Stimulated activated CD8-positive, alpha-beta memory T cell treated with anti-CD3 and anti-CD28 coated beads, Interleukin-4, amount 100 ng/mL, for 48 hours (primary cell): ENCODE results near the gene EPB41L2.

Source experiments
- DNase-seq: peaks from one replicate; pipeline ENCODE4 v3.0.0-alpha.2; 2020

Gene EPB41L2

DNA sequence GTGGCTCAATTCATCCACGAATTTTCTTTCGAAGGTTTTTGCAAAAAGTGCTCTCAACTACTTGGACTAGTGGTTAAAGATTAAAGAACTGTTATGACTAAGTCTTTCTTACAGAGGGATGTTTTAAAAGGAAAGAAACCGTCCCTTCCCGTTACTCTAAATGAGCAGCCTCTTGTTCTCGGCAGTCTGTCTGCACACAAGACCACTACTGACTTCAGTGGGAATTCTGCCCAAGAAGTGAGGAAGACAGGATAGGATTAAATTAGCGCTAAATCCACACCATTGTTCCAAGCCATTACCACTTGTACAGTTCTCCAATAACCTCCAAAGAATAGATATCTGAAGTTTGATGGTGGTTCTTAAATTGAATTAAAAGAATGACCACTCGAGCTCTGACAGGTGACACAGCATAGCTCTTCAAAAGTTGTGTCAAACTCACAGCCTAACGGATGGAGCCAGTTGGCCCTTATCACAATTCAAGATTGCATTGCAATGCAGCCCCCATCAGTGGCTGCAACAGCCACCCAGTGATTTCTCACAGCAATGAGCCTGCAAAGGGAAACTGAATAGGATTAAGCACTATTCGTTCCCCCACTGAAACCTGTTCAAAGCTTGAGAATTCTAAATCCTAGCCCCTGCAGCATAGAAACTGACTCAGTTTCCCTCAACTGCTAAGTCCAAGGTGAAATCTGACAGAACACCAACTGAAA, 1.8 kb downstream of the EPB41L2 start:
- DNase-seq: no peak

DNA sequence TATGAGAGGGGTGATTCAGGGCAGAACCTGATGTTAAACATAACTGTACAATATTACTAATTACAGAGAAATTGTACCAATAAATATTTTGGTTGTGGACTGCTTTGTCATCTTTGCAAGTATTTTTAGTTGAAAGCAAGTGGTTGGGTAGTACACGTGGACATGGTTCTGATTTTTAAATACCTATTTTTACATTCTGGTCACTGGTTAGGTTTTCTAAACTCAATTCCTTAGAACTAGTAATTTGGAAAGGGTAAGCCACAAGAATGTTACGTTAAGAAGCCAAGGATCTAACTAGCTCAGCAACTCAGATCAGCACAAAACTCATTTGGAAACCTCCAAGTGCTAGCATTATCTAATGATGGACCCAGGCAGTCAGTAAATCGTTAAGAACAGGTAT, 2.7 kb downstream of the EPB41L2 start:
- DNase-seq: no peak

DNA sequence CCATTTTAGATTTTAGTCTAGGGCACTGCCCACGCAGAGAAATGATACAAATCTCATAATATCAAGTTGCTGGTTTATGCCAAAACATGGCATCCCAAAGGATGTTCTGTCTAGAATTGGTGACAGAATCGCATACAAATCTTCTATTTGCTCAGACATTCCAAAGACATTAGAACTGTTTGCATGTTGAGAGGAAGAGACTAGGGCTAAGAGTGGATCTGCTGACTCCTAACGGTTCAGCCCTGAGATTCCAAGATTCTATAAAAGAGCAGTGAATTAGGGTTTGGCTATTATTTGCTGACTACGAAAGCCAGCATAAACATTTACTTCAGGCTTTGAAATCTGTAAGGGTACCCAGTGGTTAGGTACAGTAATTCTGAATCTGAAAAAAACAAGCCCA, 3.6 kb downstream of the EPB41L2 start:
- DNase-seq: no peak

DNA sequence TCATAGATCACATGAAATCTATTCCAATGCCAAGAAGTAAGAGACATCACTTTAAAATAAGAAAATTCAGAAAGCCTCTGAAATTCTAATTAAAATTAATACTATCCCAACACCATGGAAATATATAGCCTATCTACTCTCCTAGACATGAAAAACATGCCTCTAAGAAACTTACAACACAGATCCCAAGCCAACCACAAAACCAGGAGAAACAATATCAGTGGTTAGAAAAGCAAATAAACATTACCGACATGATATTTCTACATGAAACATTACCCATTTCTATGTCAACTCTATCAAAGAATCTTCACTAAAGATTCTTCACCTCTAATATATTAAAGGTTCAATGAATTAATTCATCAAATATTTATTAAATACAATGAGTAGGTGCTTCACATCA, 4.8 kb downstream of the EPB41L2 start:
- DNase-seq: no peak

DNA sequence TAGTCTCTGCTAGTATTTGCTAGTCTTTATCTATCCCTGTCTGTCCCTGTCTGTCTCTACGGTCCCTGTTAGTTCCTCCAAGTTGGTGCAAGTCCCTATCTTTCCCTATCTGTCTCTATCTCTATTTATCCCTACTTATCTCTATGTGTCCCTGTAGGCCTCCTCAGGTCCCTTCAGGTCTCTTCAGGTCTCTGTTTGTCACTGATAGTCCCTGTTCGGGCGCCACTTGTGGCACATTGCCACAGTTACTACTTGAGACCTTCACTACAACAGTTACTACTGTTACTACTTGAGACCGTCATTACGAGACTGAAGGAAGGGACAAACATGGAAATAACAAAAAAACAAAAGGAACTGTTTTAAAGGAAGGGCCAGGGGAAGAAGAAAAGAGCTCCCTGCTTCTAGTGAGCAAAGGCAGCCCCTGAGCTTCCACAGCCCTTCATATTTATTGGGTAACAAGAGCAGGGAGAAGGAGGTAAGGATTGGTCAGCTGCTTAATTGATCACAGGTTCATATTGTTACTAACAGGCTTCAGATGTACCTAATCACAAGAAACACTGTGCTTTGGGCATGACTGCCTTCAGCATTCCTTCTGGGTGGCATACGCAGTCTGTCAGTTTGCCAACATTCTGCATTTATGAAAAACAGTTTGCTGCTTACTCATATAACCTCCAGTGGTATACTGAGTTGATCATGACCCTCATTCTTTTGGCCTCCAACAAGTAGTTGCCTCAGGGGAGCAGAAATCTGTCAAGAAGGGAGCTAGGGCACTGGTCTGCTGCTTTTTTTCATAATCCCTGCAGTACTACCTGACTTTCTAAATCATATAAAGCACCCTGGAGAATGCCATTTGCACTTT, 8.4 kb downstream of the EPB41L2 start:
- no peak for DNase-seq

DNA sequence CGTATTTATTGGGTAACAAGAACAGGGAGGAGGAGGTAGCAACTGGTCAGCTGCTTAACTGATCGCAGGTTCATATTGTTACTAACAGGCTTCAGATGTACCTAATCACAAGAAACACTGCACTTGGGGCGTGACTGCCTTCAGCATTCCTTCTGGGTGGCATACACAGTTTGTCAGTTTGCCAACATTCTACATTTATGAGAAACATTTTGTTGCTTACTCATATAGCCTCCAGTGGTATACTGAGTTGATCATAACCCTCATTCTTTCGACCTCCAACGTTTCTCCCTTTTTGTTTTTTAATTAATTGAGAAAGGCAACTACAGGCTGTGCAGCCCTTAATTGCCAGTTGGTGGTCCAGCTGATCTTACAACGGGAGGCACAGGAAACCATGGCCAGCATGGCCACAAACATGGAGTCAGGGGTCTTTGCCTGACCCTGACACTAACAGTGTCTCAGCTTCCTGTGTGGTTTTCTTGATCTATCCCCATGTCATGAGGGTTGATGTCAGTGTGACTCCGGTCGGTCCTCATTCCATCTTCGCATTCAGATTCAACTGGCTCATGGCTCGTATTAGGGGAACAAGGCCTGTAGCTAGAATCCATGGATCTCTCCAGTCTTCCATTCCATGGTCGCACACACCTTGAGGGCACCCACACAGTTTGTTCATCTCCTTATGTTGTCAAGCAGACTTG, 9.4 kb downstream of the EPB41L2 start:
- DNase-seq: no peak

DNA sequence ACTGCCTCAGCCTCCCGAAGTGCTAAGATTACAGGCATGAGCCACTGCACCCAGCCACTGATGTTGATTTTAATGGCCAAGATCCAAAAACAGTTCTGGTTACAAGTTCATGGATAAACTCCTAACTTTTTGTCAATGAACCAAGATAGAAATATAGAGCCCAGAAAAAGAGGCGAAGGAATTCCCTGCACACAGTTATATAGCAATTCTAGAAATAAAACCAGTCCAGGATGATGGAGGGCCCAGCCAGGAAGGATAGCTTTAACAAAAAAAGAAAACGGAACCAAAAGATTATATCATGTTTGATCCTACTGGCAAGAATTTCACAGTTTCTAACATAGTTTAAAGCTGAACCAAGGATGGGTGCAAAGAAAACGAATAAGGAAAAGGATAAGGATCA, 10.9 kb downstream of the EPB41L2 start:
- no peak for DNase-seq

DNA sequence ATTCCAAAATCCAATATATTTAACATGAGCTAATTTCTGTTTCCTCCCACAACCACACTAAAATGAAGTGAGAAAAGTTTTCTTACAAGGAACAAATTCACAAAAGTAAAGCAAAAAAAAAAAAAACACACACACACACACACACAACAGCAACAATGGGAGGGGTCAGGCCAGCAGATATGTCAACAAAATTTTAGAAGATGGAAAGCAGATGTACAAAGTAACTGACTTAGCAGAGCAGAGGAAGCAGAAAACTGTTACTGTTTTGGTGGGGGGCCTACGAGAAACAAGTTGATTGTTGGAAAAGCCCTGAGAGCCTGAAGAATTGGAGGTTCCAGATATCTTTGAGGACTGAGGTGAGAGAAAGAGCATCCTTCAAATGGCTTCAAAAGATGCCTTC, 11.7 kb downstream of the EPB41L2 start:
- DNase-seq: no peak

DNA sequence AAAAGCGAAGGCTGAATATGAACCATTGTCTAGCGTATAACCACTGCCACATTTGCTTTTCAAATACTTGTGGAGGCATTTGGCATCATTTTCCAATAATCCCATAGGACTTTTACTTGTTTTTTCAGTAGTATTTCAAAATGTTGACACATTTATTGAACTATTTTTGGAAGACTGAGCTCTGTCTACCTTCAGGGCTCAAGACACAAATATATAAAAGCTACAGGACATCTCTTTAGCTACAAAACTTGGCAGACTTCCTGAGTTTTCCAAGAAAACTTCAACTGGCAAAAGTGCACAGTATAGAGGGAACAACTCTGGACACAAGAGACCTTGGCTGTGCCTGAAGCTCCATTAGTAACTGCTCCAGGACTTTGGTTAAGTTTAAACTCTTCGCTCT, 13.4 kb downstream of the EPB41L2 start:
- no peak for DNase-seq

DNA sequence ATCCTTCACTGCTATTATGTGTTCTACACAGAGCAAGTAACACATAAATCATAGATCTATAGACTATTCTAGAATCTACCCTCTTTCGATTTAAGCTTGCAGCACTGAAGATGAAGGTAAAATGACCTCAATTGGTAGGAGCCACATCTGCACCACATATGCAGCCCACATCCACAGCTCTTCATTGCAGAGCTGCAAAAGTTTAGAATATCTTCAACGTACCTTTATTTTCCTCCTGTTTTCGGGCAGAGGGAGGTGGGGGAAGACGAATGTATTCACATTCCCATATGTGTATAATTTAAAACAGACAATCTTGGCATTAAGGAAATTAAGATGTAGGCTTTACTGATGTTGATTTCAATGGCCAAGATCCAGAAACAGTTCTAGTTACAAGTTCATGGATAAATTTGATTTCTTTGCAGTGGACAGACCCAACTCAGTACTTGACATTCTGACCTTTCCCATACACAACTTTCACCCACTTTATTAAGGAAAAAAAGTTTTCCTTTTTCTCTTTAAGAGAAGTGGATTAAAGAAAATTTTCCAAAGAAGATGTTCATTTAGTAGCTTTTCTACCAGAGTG, 14.0 kb downstream of the EPB41L2 start:
- DNase-seq: no peak

DNA sequence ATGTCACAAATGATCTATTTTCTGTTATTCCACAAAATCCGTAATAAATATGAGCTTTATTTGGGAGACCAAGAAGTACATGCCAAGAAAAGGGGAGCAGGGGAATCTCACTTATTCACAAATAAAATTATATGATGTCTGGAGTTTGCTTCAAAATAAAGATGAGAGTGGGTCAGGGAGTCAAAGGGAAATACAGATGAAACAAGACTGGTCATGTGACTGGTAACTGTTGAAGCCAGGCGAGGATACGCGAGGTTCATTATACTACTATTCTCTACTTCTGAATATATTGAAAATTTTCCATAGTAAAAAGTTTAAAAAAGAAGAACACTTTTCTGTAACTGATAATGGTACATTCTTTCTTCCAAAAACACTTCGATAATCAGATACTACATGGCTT, 14.6 kb downstream of the EPB41L2 start:
- no peak for DNase-seq

DNA sequence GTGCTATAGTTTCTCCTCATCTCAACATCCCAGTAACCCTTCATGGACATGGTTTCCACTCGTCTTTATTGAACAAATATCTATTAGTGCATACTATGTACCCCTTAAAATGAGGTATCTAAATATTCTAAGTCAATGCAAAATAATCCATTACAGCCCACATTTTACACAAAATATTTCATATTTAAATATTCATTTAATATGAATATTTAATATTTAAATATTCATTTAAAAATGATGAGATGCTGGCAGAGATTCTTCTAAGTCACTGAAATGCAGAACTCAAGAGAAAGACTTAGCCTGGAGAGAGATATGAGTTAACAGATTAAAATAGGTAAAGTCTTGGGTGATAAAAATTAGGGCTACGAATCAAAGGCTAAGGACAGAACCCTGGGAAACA, 17.9 kb downstream of the EPB41L2 start:
- DNase-seq: no peak

DNA sequence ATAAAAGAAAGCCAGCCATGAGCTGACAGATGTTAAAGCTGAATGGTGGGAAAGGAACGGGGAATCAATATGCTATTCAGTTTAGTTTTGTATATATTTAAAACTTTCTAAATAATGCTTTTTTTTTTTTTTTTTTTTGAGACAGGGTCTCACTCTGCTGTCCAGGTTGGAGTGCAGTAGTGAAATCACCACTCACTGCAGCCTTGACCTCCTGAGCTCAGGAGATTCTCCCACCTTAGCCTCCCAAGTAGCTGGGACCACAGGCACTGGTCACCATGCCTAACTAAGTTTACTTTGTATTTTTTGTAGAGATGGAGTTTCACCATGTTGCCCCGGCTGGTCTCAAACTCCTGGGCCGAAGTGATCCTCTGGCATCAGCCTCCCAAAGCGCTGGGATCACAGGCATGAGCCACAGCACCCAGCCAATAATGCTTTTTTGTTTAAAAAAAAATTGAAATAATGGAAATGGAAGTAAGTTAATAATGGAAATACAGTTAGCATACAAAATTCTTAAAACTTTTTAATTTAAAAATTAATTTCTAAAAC, 19.1 kb downstream of the EPB41L2 start:
- DNase-seq: no peak

DNA sequence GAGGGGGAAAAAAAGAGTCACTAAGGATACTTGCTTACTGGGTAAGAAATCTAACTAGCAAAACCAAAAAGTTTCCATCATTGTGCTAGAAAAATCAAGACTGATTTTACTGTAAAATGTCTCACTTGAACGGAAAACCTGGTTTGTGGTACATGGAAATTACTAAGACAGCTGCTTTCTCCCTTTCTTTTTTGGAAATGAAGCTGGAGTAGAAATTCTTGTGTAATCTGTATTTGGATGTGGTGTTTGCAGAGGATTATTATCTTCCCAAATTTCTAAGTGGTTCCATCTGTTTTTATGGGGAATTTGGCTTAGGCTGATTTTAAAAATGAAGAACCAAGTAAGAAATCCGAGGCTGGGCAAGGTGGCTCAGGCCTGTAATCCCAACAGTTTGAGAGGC, 20.4 kb downstream of the EPB41L2 start:
- DNase-seq: no peak

DNA sequence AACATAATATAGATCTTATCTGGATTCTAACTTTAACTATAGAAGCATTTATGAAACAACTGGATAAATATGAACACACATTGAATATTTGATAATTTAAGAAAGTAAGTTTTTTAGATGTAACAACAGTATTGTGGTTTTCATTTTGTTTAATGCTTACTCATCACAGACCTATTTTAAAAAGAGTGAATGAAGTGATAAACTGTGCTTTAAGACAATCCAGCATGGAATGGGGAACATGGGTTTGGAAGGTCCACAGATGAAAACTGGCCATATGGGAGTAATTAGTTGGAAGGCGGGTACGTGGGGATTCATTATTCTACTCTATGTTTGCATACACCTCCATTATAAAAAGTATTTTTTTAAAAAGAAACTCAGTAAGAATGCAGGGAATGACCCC, 21.2 kb downstream of the EPB41L2 start:
- no peak for DNase-seq

DNA sequence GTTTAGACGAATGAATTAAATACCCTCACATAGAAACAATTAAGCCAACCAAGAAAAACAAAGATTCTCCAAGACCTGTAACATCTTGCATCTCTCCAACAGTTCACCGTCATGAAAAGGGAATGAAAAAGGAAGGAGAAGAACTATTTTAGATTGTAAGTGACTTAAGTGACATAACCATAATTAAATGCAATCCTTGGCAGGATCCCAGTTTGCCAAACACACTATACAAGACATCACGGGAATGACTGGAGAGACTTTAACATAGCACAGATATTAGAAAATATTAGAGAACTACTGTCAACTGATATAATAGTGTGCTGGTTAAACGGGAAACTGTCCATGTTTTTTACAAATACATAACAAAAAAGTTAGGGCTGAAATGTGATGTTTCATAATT, 22.2 kb downstream of the EPB41L2 start:
- DNase-seq: no peak

DNA sequence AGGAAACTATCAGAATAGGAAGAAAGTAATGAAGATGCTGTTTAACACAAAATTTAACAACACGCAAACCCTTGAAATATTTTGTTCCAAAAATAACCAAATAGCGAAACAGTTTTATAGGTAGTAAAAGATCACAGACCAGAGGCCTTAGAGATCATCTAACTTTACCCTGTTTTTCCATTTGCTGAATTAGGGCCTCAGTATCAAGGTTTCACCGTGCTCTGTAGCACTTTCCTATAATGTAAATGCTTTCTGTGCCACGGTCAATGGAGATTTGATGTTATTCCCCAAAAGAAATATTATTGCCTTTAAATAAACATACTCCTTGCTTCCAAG, 23.7 kb downstream of the EPB41L2 start:
- DNase-seq: no peak

DNA sequence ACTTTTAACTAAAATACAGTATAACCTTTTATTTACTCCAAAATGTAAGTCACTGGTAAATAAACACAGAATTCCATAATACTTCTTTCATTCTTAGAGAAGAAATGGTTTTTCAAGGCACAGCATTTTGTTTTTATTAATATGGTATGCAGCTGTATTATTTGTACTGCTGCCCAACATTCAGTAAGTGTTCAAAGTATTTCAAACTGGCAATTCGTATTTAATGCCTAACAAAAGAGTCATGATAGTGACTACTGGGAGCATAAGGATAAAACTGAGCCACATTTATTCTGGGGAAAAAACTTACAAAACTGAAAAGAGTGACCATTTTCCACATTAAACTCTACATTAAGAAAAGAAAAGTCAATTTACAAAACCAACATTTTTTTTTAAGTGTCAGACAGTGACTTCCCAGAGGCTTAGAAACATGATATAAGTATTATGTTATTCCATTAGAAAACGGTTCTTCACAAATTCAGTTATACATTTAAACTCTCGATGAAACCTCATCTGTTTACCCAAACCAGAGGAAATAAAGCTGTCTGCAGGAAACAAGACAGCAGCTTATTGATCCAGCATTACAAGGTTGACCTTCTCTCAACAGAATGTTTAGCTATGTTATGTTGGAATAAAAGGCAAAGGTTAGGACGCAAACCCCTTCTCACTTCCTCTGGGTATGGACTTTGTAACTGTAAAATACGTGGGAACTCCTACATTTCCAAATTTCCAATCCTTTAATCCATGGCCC, 24.3 kb downstream of the EPB41L2 start:
- DNase-seq: no peak

DNA sequence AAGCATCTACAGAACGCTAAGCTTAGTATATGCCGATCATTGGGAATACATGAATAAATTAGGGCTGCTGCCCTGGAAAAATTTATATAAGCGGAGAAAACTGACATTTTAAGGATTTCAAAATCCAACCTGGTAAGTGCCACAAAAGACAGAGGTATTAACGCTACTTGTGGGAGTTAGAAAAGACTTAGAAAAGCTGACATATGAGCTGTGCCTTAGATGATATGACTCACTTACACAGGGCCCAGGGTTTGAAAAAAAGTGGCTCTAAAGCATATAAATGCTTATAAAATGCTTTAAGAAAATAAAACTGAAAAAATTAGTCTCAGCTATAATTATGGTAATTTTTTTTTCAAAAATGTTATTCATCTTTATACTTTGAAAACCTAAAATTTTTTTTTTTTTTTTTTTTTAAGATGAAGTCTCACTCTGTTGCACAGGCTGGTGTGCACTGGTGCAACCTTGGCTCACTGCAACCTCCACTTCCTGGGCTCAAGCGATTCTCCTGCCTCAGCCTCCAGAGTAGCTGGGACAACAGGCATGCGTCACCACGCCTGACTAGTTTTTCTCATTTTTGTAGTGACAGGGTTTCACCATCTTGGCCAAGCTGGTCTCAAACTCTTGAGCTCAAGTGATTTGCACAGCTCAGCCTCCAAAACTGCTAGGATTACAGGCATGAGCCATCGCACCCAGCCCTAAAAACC, 25.7 kb downstream of the EPB41L2 start:
- DNase-seq: no peak

DNA sequence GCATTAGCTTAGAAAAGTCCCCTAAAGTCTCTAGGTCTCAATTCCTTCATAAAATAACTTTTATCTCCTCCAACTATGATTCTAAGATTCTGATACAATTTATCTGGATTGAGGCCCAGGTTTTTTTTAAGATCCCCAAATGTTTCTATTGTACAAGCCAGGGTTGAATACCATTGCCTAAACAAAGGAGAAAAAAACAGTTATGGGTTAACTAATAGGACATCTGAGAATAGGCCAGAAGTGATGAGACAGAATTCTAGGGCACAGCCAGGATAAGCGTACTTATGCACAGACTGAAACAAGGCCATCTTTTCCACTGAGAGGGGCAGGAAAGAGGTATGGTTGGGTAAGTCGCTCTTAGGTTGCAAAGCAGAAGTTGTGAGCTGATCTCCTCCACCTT, 26.4 kb downstream of the EPB41L2 start:
- no peak for DNase-seq

DNA sequence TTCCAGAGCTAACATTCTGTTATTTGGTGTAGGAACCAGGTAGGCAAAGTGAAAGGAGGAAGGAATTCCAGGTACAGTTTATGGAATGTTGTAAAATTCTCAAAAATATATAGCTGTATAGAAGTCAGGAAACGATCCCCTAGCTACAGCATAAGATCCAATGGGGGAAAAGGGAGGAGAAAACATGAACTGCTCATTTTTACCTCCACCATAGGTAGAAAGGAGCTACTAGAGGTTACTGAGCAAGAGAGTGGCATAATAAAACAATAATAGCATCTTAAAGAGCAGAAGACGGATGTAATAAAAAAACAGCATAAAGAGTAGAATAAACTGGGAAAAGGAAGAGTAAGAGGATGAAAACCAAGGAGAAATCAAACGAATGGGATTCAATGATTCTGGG, 26.9 kb downstream of the EPB41L2 start:
- no peak for DNase-seq

DNA sequence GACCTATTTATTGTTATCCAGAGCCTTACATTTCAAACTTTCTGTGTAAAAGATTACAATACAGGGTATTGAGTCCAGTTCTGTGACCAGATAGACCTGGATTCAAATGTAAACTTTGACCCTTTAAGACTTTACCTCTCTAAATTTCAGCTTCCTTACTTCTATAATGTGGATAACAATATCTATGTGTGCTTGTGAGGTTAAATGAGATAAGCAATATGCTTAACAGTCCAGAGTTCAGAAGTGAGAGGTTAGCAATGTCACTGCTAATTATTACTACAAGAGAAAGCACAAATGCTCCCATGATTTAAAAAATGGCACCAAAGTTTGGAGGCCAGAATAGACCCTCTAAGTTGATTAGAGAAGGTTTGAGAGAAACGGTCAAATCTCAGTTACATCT, 27.5 kb downstream of the EPB41L2 start:
- no peak for DNase-seq
